Measurements from ENCODE around the gene KLF3.

KLF3 gene

GRCh38 chr4:38672397-38673129 lies 8.6 kb downstream of the KLF3 start:
- no peak for DNase-seq (ENCODE audit: extremely low read depth in 1 of 2, low read depth in 1 of 2)

GRCh38 chr4:38673130-38673978 lies 9.4 kb downstream of the KLF3 start:
- no peak for DNase-seq (ENCODE audit: extremely low read depth in 1 of 2, low read depth in 1 of 2)

GRCh38 chr4:38674258-38675144 lies 10.5 kb downstream of the KLF3 start:
- DNase-seq (ENCODE audit: extremely low read depth in 1 of 2, low read depth in 1 of 2), result no peak

- DNase-seq (ENCODE audit: extremely low read depth in 1 of 2, low read depth in 1 of 2), result peak; percentile 61 to 63
Observed at GRCh38 chr4:38675146-38676121, 11.4 kb downstream of the KLF3 start.

- DNase-seq (ENCODE audit: extremely low read depth in 1 of 2, low read depth in 1 of 2), result no peak
Observed at GRCh38 chr4:38676986-38677385, 13.0 kb downstream of the KLF3 start.

GRCh38 chr4:38677441-38677840 lies 13.4 kb downstream of the KLF3 start:
- no peak for DNase-seq (ENCODE audit: extremely low read depth in 1 of 2, low read depth in 1 of 2)

- DNase-seq (ENCODE audit: extremely low read depth in 1 of 2, low read depth in 1 of 2), result no peak
Observed at GRCh38 chr4:38678078-38678477, 14.1 kb downstream of the KLF3 start.

GRCh38 chr4:38679921-38680320 lies 15.9 kb downstream of the KLF3 start:
- DNase-seq (ENCODE audit: extremely low read depth in 1 of 2, low read depth in 1 of 2), result no peak

- DNase-seq (ENCODE audit: extremely low read depth in 1 of 2, low read depth in 1 of 2), result no peak
Observed at GRCh38 chr4:38681281-38681991, 17.4 kb downstream of the KLF3 start.

GRCh38 chr4:38682336-38682735 lies 18.3 kb downstream of the KLF3 start:
- no peak for DNase-seq (ENCODE audit: extremely low read depth in 1 of 2, low read depth in 1 of 2)

- no peak for DNase-seq (ENCODE audit: extremely low read depth in 1 of 2, low read depth in 1 of 2)
Observed at GRCh38 chr4:38683276-38683675, 19.3 kb downstream of the KLF3 start.

- no peak for DNase-seq (ENCODE audit: extremely low read depth in 1 of 2, low read depth in 1 of 2)
Observed at GRCh38 chr4:38684271-38684670, 20.3 kb downstream of the KLF3 start.

GRCh38 chr4:38684951-38685844 lies 21.2 kb downstream of the KLF3 start:
- DNase-seq (ENCODE audit: extremely low read depth in 1 of 2, low read depth in 1 of 2), result no peak

- no peak for DNase-seq (ENCODE audit: extremely low read depth in 1 of 2, low read depth in 1 of 2)
Observed at GRCh38 chr4:38686682-38687081, 22.7 kb downstream of the KLF3 start.

- DNase-seq (ENCODE audit: extremely low read depth in 1 of 2, low read depth in 1 of 2), result no peak
Observed at GRCh38 chr4:38687571-38688011, 23.6 kb downstream of the KLF3 start.

GRCh38 chr4:38688676-38689355 lies 24.8 kb downstream of the KLF3 start:
- DNase-seq (ENCODE audit: extremely low read depth in 1 of 2, low read depth in 1 of 2), result no peak

GRCh38 chr4:38691251-38692008 lies 27.4 kb downstream of the KLF3 start:
- DNase-seq (ENCODE audit: extremely low read depth in 1 of 2, low read depth in 1 of 2), result no peak
